ENCODE results near the gene PHEX. TPM values are rescaled to one million over a fixed set of nuclear protein-coding genes. Genes with fewer than 3 reads are reported as not detected.

Gene PHEX
- total RNA-seq, 2 donors from 2014 or later = 0.56 TPM; not detected in 1

- no peaks in the 10 kb centered on the region for H3K27me3 ChIP-seq
- intact Hi-C loops (cut with DNase I) = no loop called here
- DNase-seq = no peak
- H3K9ac ChIP-seq (ENCODE audit: low read depth in 2 of 2, low read length in 2 of 2) = no peak overlapping the region
- no peak overlapping the region for H3K4me3 ChIP-seq
- H3K36me3 ChIP-seq = no peaks in the 10 kb centered on the region
- no peak for TF ChIP-seq CTCF (IDR thresholded peaks at IDR 0.05)
- no peaks in the 10 kb centered on the region for H3K9me3 ChIP-seq
- H3K4me1 ChIP-seq = no peaks in the 10 kb centered on the region
- no peak overlapping the region for H3K27ac ChIP-seq
Measured at GRCh38 chrX:22118161-22118830, 86.2 kb downstream of the PHEX start.

- no peaks in the 10 kb centered on the region for H3K27me3 ChIP-seq
- no peak overlapping the region for H3K9ac ChIP-seq (ENCODE audit: low read depth in 2 of 2, low read length in 2 of 2)
- no peak for TF ChIP-seq CTCF (IDR thresholded peaks at IDR 0.05)
- H3K4me1 ChIP-seq = no peaks in the 10 kb centered on the region
- no peaks in the 10 kb centered on the region for H3K9me3 ChIP-seq
- H3K4me3 ChIP-seq = no peak overlapping the region
- no peak overlapping the region for H3K27ac ChIP-seq
- no peak for DNase-seq
- no peaks in the 10 kb centered on the region for H3K36me3 ChIP-seq
- intact Hi-C loops (cut with DNase I) = no loop called here
Measured at GRCh38 chrX:22121161-22121560, 89.0 kb downstream of the PHEX start.

GRCh38 chrX:22122510-22122909 is 90.4 kb downstream of the PHEX start:
- Histone ChIP-seq H3K27ac (no peak overlapping the region), H3K4me1 (no peaks in the 10 kb centered on the region), H3K9me3 (no peaks in the 10 kb centered on the region), H3K9ac (ENCODE audit: low read depth in 2 of 2, low read length in 2 of 2) (no peak overlapping the region), H3K4me3 (no peak overlapping the region), H3K36me3 (no peaks in the 10 kb centered on the region), H3K27me3 (no peaks in the 10 kb centered on the region)
- TF ChIP-seq CTCF (IDR thresholded peaks at IDR 0.05) = no peak
- no peak for DNase-seq
- intact Hi-C loops (cut with DNase I) = no loop called here

- Histone ChIP-seq H3K36me3 (no peaks in the 10 kb centered on the region), H3K9ac (ENCODE audit: low read depth in 2 of 2, low read length in 2 of 2) (no peak overlapping the region), H3K27ac (no peak overlapping the region), H3K4me3 (no peak overlapping the region), H3K4me1 (no peaks in the 10 kb centered on the region), H3K9me3 (no peaks in the 10 kb centered on the region), H3K27me3 (no peaks in the 10 kb centered on the region)
- intact Hi-C loops (cut with DNase I) = no loop called here
- no peak for DNase-seq
- no peak for TF ChIP-seq CTCF (IDR thresholded peaks at IDR 0.05)
Measured at GRCh38 chrX:22124098-22124497, 92.0 kb downstream of the PHEX start.

GRCh38 chrX:22125481-22125880 is 93.4 kb downstream of the PHEX start:
- H3K27me3 ChIP-seq = no peaks in the 10 kb centered on the region
- no peak overlapping the region for H3K9ac ChIP-seq (ENCODE audit: low read depth in 2 of 2, low read length in 2 of 2)
- H3K9me3 ChIP-seq = no peaks in the 10 kb centered on the region
- DNase-seq = no peak
- H3K27ac ChIP-seq = no peak overlapping the region
- no peak for TF ChIP-seq CTCF (IDR thresholded peaks at IDR 0.05)
- no peaks in the 10 kb centered on the region for H3K4me1 ChIP-seq
- no peak overlapping the region for H3K4me3 ChIP-seq
- intact Hi-C loops (cut with DNase I) = no loop called here
- H3K36me3 ChIP-seq = no peaks in the 10 kb centered on the region
